ENCODE results near the gene TRIM59.

Gene TRIM59

GRCh38 chr3:160449636-160450598, at the start of gene TRIM59:
TSS of gene TRIM59 (minus strand) at chr3:160449786. CDS start at chr3:160439183, 10,603 bp downstream.
- DNase-seq = peak; percentile 44 to 66

- no peak for DNase-seq
These were observed 48.6 kb upstream of the TRIM59 start for GRCh38 chr3:160498202-160498601.

GRCh38 chr3:160490166-160490565, 40.6 kb upstream of the TRIM59 start:
- no peak for DNase-seq

DNA sequence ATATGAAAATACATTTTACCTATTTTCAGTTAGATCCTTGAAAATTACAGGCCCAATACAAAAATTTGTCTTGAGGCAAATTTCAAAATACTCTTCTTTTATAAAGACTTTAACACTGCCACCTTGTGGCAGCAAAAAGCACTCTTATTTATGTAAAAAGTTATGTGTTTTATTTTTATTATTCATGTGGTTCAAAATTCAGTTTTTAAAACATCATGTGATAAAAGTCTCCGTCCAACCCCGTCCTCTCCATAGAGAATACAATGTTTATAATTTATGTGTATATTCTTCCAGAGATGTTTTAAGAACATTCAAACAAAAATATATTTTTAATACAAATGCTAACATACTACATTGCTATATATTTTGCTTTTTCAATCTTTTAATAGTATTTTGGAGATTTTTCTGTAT, 36.9 kb upstream of the TRIM59 start:
- DNase-seq = peak; percentile 34 to 53

GRCh38 chr3:160482796-160483195, 33.2 kb upstream of the TRIM59 start:
- DNase-seq = no peak

DNA sequence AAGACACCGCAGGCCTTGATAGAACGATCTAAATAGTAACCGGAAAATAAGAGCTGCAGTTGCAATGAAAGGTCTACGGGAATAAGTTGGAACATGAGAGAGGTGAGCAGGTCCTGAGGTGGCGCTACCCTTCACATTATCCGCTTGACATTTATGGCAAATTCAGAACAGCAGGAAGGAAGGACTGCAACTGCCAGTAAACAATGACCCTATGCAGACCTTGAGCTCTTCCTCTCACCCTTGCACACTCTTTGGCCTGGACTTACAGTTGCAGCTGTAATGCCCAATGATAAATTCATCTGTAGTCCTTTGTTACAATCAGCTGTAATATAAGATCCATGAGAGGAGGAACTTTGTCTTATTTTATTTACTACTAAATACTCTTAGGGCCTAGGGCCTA, 32.3 kb upstream of the TRIM59 start:
- no peak for DNase-seq

- no peak for DNase-seq
These were observed 31.3 kb upstream of the TRIM59 start for GRCh38 chr3:160480931-160481330.

GRCh38 chr3:160479376-160479775, 29.8 kb upstream of the TRIM59 start:
- DNase-seq = no peak

- DNase-seq = no peak
These were observed 28.8 kb upstream of the TRIM59 start for GRCh38 chr3:160478338-160478737.

DNA sequence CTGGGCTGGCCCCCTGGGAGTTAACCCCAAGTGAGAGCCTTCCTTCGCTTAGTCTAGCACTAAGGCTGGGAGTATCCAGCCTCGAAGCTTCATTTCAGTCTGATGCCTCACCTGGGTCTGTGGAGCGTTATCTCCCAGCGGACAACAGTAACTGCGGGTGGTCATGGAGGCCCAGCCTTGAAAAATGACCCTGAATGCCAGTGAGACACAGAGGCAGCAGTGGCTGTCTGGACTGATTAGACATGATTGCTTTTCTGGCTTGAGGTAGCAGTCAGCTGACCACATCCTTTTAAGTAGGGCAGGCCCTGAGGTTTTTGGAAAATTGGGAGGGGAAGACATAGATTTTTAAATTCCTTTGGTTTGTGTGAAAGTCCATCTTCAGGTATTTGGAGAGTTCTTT, 28.2 kb upstream of the TRIM59 start:
- DNase-seq = no peak

GRCh38 chr3:160475884-160476283, 26.3 kb upstream of the TRIM59 start:
- DNase-seq = no peak

GRCh38 chr3:160475153-160475552, 25.6 kb upstream of the TRIM59 start:
- no peak for DNase-seq

DNA sequence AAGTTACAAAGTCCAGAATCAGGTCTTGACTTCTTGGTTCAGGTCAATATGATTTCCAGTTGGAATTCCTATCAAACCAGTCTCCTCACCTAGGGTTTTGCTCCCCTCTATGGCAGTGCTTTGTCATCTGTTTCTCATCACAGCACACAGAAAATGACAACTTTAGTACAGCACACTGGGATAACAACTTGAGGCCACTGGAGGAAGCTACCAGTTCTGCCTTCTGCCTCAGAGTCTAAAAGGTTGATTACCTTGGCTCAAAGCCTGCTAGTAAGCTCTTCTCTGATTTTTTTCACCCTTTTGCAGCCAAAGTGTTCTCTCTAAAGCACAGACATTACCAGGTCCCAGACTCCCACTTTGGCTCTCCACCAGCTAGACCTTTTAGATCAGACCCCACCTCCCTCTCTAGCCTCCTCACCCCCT, 24.8 kb upstream of the TRIM59 start:
- DNase-seq = no peak

GRCh38 chr3:160473978-160474377, 24.4 kb upstream of the TRIM59 start:
- no peak for DNase-seq

GRCh38 chr3:160473221-160473620, 23.6 kb upstream of the TRIM59 start:
- no peak for DNase-seq

DNA sequence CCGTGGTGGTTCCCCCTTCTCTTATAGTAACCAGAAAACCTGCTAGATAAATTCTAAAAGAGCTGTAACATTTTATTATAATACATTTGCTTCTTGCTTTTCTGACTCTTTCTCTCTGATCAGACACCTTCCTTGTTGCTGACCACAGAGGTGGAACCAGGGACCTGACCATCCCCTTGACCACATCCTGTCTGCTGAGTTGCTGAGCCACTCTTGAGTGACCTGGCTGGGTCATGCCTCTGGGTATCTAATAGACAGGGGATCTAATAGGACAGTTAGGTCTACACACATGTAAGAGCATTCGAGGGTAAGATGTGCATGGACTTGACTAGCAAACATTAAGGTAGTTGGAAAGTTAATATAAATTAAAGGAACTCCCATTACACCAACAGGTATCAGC, 22.8 kb upstream of the TRIM59 start:
- DNase-seq = no peak

- no peak for DNase-seq
These were observed 22.3 kb upstream of the TRIM59 start for GRCh38 chr3:160471892-160472291.

- DNase-seq = no peak
These were observed 20.6 kb upstream of the TRIM59 start for GRCh38 chr3:160470181-160470580.

DNA sequence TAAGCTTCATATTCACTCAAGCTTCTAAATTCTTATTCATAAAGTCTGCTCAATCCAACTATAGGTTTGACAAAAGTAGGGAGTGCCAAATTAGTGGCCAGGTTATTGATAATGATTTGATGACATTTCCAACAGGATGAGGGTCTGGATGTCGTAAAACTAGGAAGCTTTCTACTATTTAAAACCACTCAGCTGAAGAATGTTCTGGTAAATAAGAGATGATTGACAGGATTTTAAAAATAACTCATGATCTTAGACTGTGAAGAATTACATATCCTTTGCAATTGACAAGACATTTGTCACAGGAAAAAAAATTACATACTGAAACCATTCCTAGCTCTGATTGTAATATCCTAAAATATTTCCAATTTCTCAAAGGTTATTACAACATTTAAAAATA, 15.4 kb upstream of the TRIM59 start:
- DNase-seq = no peak

GRCh38 chr3:160464321-160464720, 14.7 kb upstream of the TRIM59 start:
- no peak for DNase-seq

GRCh38 chr3:160460033-160460432, 10.4 kb upstream of the TRIM59 start:
- no peak for DNase-seq

GRCh38 chr3:160459450-160459970, 9.9 kb upstream of the TRIM59 start:
- no peak for DNase-seq

DNA sequence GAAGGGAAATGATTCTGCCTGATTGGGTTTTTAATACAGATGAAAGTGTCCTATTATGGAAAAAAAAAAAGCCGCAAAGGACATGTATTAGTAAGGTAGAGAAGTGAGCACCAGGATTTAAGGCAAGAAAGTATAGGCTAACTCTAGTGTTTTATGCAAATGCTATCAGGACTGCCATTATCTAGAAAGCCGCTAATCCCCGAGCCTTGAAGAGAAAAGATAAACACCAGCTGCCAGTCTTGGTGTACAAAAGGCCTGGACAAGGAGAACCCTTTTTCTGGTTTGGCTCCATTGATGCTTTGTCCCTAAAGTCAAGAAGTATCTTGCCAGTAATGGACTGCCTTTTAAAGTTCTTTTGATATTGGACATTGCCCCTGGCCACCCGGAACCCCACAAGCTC, 8.6 kb upstream of the TRIM59 start:
- no peak for DNase-seq

- no peak for DNase-seq
These were observed 6.3 kb upstream of the TRIM59 start for GRCh38 chr3:160455846-160456245.

All from NCI-H2081 (cell line).